ENCODE results near the gene DNAAF6. TPM values are rescaled to one million over a fixed set of nuclear protein-coding genes. Genes with fewer than 3 reads are reported as not detected.

Gene DNAAF6
- total RNA-seq, 4 donors from 2014 or later: not detected

Small RNAs within 50 kb of the gene (small RNA-seq; reads per million reads assigned to genes)
- gene RF00019: not detected

Other genes starting within 250 kb of the DNAAF6 start
- gene MORC4, start 206.4 kb upstream of the DNAAF6 start, total RNA-seq: 10 to 100 TPM; 19.1 to 22.3 (median 20.4) TPM
- gene RBM41, start 87.8 kb upstream of the DNAAF6 start, total RNA-seq: 10 to 100 TPM in 2 of 4 donors, 1 to 10 TPM in 2; 8.5 to 21.0 (median 10.9) TPM
- gene NUP62CL, start 178 bp upstream of the DNAAF6 start, total RNA-seq: under 1 TPM in 2 of 4 donors, not detected in 2; 0.74 to 0.84 TPM
- under 1 TPM in 1 of 4 donors, not detected in 3; 0.09 TPM for gene FRMPD3, start 243.0 kb downstream of the DNAAF6 start, total RNA-seq

All from omental fat pad (tissue), 4 donors.